Medulla oblongata (tissue), 1 donor: Measurements from ENCODE around the gene PAX5.
A peak's percentile ranks its signal among the peaks of the same experiment; 100 is the strongest.

Experiments
- DNase-seq: peaks from one replicate; pipeline ENCODE4 v3.0.0-alpha.2; 2015; ENCODE audit errors: extremely low spot score

PAX5 gene

GRCh38 chr9:36834736-36835135 is 199.3 kb downstream of the PAX5 start:
- DNase-seq: no peak

- DNase-seq: no peak
Measured at GRCh38 chr9:36833954-36834353, 200.1 kb downstream of the PAX5 start.

GRCh38 chr9:36832164-36832795 is 201.8 kb downstream of the PAX5 start:
- DNase-seq: no peak

GRCh38 chr9:36831381-36832161 is 202.5 kb downstream of the PAX5 start:
- no peak for DNase-seq

GRCh38 chr9:36828611-36829013 is 205.5 kb downstream of the PAX5 start:
- DNase-seq: peak; percentile 38

- no peak for DNase-seq
Measured at GRCh38 chr9:36827593-36827992, 206.5 kb downstream of the PAX5 start.

GRCh38 chr9:36826581-36826980 is 207.5 kb downstream of the PAX5 start:
- DNase-seq: no peak

- no peak for DNase-seq
Measured at GRCh38 chr9:36825179-36825578, 208.9 kb downstream of the PAX5 start.

GRCh38 chr9:36823934-36824333 is 210.1 kb downstream of the PAX5 start:
- DNase-seq: no peak

- DNase-seq: no peak
Measured at GRCh38 chr9:36823466-36823865, 210.6 kb downstream of the PAX5 start.

GRCh38 chr9:36822201-36822600 is 211.9 kb downstream of the PAX5 start:
- DNase-seq: no peak

- no peak for DNase-seq
Measured at GRCh38 chr9:36820392-36820861, 213.6 kb downstream of the PAX5 start.

GRCh38 chr9:36818965-36819870 is 214.8 kb downstream of the PAX5 start:
- DNase-seq: peak; percentile 33

GRCh38 chr9:36818242-36818938 is 215.7 kb downstream of the PAX5 start:
- DNase-seq: no peak

- DNase-seq: no peak
Measured at GRCh38 chr9:36817160-36817834, 216.8 kb downstream of the PAX5 start.

- DNase-seq: no peak
Measured at GRCh38 chr9:36816371-36816770, 217.7 kb downstream of the PAX5 start.

- DNase-seq: no peak
Measured at GRCh38 chr9:36815566-36816348, 218.3 kb downstream of the PAX5 start.

GRCh38 chr9:36815023-36815422 is 219.0 kb downstream of the PAX5 start:
- no peak for DNase-seq

GRCh38 chr9:36813154-36813553 is 220.9 kb downstream of the PAX5 start:
- DNase-seq: no peak

- DNase-seq: no peak
Measured at GRCh38 chr9:36812556-36812955, 221.5 kb downstream of the PAX5 start.
